Endodermal cell (in vitro differentiated cells): ENCODE data around the gene TMEM19. TPM values are rescaled to one million over a fixed set of nuclear protein-coding genes. Genes with fewer than 3 reads are reported as not detected.

Source experiments
- DNase-seq: peaks from one replicate; pipeline ENCODE4 v3.0.0-alpha.2; 2017
- H3K27ac ChIP-seq: 2 replicates; pipeline ENCODE4 v1.5.1; 2013; ENCODE audit warnings: mild to moderate bottlenecking, low read depth, low read length, moderate library complexity
- H3K27me3 ChIP-seq: 2 replicates; pipeline ENCODE4 v1.6.1; 2013; ENCODE audit warnings: mild to moderate bottlenecking, low read length, moderate library complexity; ENCODE audit not compliant: insufficient read depth, control insufficient read depth, poor library complexity, severe bottlenecking
- H3K36me3 ChIP-seq: 2 replicates; pipeline ENCODE4 v1.7.0; 2013; ENCODE audit warnings: mild to moderate bottlenecking, low read length, moderate library complexity; ENCODE audit not compliant: control insufficient read depth, insufficient read depth
- H3K4me1 ChIP-seq: one replicate; pipeline ENCODE4 v1.7.0; 2013; ENCODE audit warnings: low read length; ENCODE audit not compliant: control insufficient read depth, insufficient read depth
- H3K4me3 ChIP-seq: 2 replicates; pipeline ENCODE4 v1.5.1; 2013; ENCODE audit warnings: mild to moderate bottlenecking, low read length, moderate library complexity
- H3K9ac ChIP-seq: 2 replicates; pipeline ENCODE4 v1.6.1; 2013; ENCODE audit warnings: mild to moderate bottlenecking, low read length, moderate library complexity; ENCODE audit not compliant: poor library complexity, severe bottlenecking; ENCODE audit errors: extremely low read depth
- H3K9me3 ChIP-seq: 2 replicates; pipeline ENCODE4 v1.6.1; 2013; ENCODE audit warnings: mild to moderate bottlenecking, low read length, moderate library complexity; ENCODE audit not compliant: control insufficient read depth
- H3K27ac Mint-ChIP-seq: 2 replicates; pipeline ENCODE4 v1.8.0; 2020; ENCODE audit warnings: mixed read lengths
- H3K27me3 Mint-ChIP-seq: 2 replicates; pipeline ENCODE4 v1.8.0; 2021; ENCODE audit warnings: mild to moderate bottlenecking, mixed read lengths; ENCODE audit not compliant: insufficient read depth
- H3K36me3 Mint-ChIP-seq: 2 replicates; pipeline ENCODE4 v1.8.0; 2020; ENCODE audit warnings: low read depth, mixed read lengths
- H3K4me1 Mint-ChIP-seq: 2 replicates; pipeline ENCODE4 v1.8.0; 2020; ENCODE audit warnings: mixed read lengths
- H3K4me3 Mint-ChIP-seq: 2 replicates; pipeline ENCODE4 v1.8.0; 2020; ENCODE audit warnings: mild to moderate bottlenecking, moderate library complexity, mixed read lengths
- H3K9me3 Mint-ChIP-seq: 2 replicates; pipeline ENCODE4 v1.8.0; 2020; ENCODE audit warnings: mild to moderate bottlenecking, mixed read lengths
- CTCF ChIP-seq: fragments of 200-600 bp; sonication (generic); conservative IDR thresholded peaks from 2 replicates; pipeline ENCODE4 v1.5.0; 2021; ENCODE audit warnings: antibody characterized with exemption, mild to moderate bottlenecking
- WGBS, 2 experiments: methylation state at CpG; one replicate each; pipeline versions ENCODE4 v1.1.5 to v1.1.7; 2013; ENCODE audit warnings: missing lambda C conversion rate in 2 of 2, mixed read lengths in 1 of 2; ENCODE audit not compliant: insufficient coverage in 1 of 2, insufficient read length in 1 of 2; 5-methylcytosine and 5-hydroxymethylcytosine counted together
- total RNA-seq, 2 donors: library from RNA; stranded (reverse); fragmentation: NEBNext Ultra II Directional in 1 of 2; extraction: Animal tissue kit (Norgen Biotek cat#: 25700) in 1 of 2; gene quantifications; 2 replicates in 1 of 2; 3 replicates in 1 of 2; pipeline ENCODE4 v1.2.1, GENCODE V29; 2021

The TMEM19 gene
- total RNA-seq, 2 donors from 2014 or later = 12.7 to 15.9 TPM

GRCh38 chr12:71731439-71732356, 45.8 kb downstream of the TMEM19 start:
- Mint-ChIP-seq H3K4me3 (no peak overlapping the region), H3K27ac (no peak overlapping the region), H3K9me3 (no peaks in the 10 kb centered on the region), H3K27me3 (no peaks in the 10 kb centered on the region), H3K4me1 (peaks cover 3% of the 10 kb centered on the region), H3K36me3 (no peaks in the 10 kb centered on the region)
- H3K9me3 ChIP-seq = no peaks in the 10 kb centered on the region
- H3K27ac ChIP-seq = no peak overlapping the region
- TF ChIP-seq CTCF = peak; percentile 56
- no peaks in the 10 kb centered on the region for H3K36me3 ChIP-seq
- no peaks in the 10 kb centered on the region for H3K4me1 ChIP-seq
- H3K4me3 ChIP-seq = no peak overlapping the region
- WGBS, 2 experiments = 86 to 89% methylated on average over 12 to 21 of the region's 21 CpGs
- no peak overlapping the region for H3K9ac ChIP-seq
- no peaks in the 10 kb centered on the region for H3K27me3 ChIP-seq
- peak; percentile 85 for DNase-seq

- Mint-ChIP-seq H3K27ac (no peak overlapping the region), H3K9me3 (no peaks in the 10 kb centered on the region), H3K4me3 (no peak overlapping the region), H3K36me3 (no peaks in the 10 kb centered on the region), H3K4me1 (peaks cover 3% of the 10 kb centered on the region), H3K27me3 (no peaks in the 10 kb centered on the region)
- no peaks in the 10 kb centered on the region for H3K9me3 ChIP-seq
- 89 to 97% methylated on average over 2 to 3 of the region's 3 CpGs for whole genome bisulfite sequencing, 2 experiments
- no peaks in the 10 kb centered on the region for H3K36me3 ChIP-seq
- H3K4me1 ChIP-seq = no peaks in the 10 kb centered on the region
- no peak for DNase-seq
- no peak overlapping the region for H3K27ac ChIP-seq
- H3K4me3 ChIP-seq = no peak overlapping the region
- no peak overlapping the region for H3K9ac ChIP-seq
- no peak for TF ChIP-seq CTCF
- H3K27me3 ChIP-seq = no peaks in the 10 kb centered on the region
Observed at GRCh38 chr12:71732357-71732712, 46.5 kb downstream of the TMEM19 start.

GRCh38 chr12:71737197-71737596, 51.3 kb downstream of the TMEM19 start:
- no peaks in the 10 kb centered on the region for H3K9me3 Mint-ChIP-seq
- 91 to 100% methylated on average over 1 of the region's 1 CpG for WGBS, 2 experiments
- H3K4me3 Mint-ChIP-seq = no peak overlapping the region

More at GRCh38 chr12:71737197-71737596, 51.3 kb downstream of the TMEM19 start:
- H3K27me3 Mint-ChIP-seq = no peaks in the 10 kb centered on the region
- no peaks in the 10 kb centered on the region for H3K27me3 ChIP-seq
- no peak overlapping the region for H3K27ac ChIP-seq
- TF ChIP-seq CTCF = no peak
- no peaks in the 10 kb centered on the region for H3K36me3 Mint-ChIP-seq
- no peaks in the 10 kb centered on the region for H3K36me3 ChIP-seq
- no peak overlapping the region for H3K4me3 ChIP-seq
- no peak for DNase-seq
- H3K4me1 Mint-ChIP-seq = peaks cover 2% of the 10 kb centered on the region
- peaks cover 5% of the 10 kb centered on the region for H3K9me3 ChIP-seq
- H3K4me1 ChIP-seq = no peaks in the 10 kb centered on the region
- no peak overlapping the region for H3K27ac Mint-ChIP-seq
- H3K9ac ChIP-seq = no peak overlapping the region
